Forelimb muscle (tissue), 1 donor: ENCODE results near the gene MREG. TPM values are rescaled to one million over a fixed set of nuclear protein-coding genes. Genes with fewer than 3 reads are reported as not detected.
"Not testable (repeated sequence)": the region's sequence is repeated elsewhere in the genome, so short reads cannot be mapped to it uniquely, and the experiment has no call there.

ENCODE experiments used
- DNase-seq: peaks from one replicate; pipeline ENCODE4 v3.0.0-alpha.2; 2013; ENCODE audit warnings: low read depth
- polyA plus RNA-seq: library from polyadenylated mRNA; unstranded; fragments of 120-200 nt; gene quantifications from one replicate; pipeline ENCODE4 v1.2.1, GENCODE V29; 2013; ENCODE audit not compliant: insufficient read length

The MREG gene
- polyA plus RNA-seq, 1 donor = 2.5 TPM

DNA sequence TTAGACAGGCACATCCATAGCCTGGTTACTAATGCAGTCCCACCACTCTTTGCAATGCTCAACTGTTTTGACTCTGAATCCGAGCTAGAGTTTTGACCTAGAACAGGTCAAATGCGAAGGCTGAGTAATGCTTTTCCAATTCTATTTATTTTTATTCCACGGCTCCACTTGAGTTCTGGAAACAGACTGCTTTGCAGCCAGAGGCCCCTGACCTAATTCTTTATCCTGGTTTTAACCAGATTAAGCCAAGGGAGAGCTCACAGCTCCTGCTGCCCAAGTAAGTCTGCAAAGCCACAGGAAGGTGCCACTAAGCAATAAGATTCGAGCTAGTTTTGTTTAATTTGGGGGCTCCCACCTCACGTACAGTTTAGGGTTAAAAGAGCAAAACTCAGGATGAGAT is 51.4 kb downstream of the MREG start:
- no peak for DNase-seq

DNA sequence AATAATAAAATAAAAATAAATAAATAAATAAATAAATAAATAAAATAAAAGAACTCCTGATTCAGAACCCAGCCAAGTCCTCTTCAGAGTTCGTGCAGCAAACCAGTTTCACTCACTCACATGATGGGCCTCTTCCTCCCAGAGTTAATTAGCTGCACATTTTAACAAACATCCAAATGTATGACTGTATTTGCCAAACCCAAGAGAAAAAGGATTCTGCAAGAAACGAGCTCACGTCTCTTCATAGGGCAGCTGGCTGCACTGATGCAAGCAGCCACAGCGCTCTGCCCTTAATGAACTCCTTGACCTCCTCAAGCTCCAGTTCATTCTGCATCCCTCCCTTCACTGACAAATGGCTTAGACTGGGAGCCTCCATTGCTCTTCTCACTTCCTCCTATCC is 55.1 kb downstream of the MREG start:
- DNase-seq = no peak

- DNase-seq = not testable (repeated sequence)
These were observed 55.8 kb downstream of the MREG start for GRCh38 chr2:215957354-215958122.

DNA sequence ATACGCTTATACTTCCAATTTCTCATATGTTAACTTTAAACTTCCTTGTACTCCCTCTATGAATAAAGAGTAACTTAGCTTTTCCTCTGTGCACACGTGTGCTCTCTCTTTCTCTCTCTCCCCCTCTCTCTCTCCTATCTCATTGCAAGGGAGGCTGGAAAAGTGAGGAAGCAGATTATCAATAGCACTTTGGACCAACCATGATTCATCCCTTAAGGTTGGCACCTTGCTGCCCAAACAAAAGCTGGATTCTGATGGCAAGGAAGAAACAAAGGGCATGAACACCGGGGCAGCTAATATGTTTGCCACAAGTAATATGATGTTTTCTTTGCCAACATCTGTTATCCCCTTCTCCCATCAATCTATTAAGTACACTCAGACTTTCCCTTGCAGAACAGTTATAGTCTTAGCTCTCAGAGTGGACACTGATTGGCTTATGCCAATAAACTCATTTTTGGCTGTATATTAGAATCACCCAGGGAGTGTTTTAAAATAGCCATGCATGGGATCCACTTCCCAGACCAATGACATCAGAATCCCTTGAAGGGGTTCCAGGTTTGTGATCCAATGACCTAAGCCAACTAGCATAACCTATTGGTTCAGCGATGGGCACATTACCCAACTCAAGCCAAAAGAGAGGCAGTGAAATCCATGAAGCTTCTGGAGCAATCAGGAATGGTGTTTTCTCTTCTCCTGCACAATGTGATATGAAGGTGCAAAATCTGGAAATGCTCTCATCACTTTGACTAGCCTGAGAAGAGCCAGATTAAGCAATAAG is 60.3 kb downstream of the MREG start:
- DNase-seq = no peak

GRCh38 chr2:215951558-215951957 is 61.8 kb downstream of the MREG start:
- DNase-seq = no peak

- no peak for DNase-seq
These were observed 63.4 kb downstream of the MREG start for GRCh38 chr2:215949991-215950404.

- no peak for DNase-seq
These were observed 65.3 kb downstream of the MREG start for GRCh38 chr2:215948051-215948450.

DNA sequence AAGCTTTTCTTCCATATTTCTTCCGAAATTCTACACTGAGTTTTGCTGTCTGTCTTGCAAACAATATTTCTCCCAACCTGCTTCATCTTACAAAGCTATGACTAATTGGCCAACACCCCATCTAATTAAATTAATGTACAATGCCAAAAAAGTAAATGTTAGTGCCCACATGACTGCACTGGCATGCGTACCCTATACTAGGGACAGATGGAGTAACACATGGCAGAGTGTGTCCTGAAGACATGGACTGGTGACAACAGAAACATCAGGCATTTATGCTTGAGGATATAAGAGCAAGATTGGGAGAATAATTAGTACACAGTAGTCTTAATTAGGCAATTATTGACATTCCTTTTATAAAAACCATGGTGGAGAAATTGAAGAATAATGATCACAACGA is 66.8 kb downstream of the MREG start:
- DNase-seq = no peak

DNA sequence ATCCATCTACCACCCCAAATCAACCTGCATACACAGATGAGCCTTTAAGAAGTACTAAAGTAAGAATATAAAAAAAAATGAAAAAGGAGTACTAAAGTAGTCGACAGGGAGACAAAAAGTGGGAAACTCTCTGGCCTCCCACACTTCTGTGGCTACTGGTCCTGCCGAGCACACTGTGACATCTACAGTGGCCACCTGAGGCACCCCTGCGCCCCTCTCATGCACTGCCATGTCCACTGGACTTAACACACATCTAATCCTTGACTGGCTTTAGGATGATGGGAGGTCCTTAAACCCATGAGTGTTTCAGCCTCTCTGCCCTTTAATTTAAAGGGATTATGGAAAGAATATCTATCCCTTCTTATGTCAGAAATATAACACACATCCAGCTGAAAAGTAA is 71.2 kb downstream of the MREG start:
- no peak for DNase-seq

GRCh38 chr2:215941726-215942125 is 71.6 kb downstream of the MREG start:
- no peak for DNase-seq

GRCh38 chr2:215940645-215941184 is 72.6 kb downstream of the MREG start:
- DNase-seq = no peak

DNA sequence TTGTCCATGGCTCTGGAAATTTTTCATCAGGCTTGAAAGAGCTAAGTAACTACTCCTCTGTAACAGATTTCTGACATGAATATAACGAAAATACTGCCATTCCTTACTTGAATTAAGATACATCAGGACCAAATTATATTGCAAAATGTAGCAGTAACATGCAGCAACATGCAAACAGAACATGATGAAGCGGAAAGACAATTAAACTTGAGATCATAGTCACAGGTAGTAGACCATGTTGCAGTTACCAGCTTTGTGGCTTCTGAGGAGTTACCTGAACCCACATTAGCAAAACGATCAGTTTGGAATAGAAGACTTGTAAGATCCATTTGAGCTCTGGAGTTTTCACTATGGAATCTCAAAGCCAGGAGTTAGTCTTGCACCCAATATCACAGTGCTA is 76.2 kb downstream of the MREG start:
- DNase-seq = no peak

GRCh38 chr2:215933151-215933550 is 80.2 kb downstream of the MREG start:
- no peak for DNase-seq

GRCh38 chr2:215931256-215931903 is 82.0 kb downstream of the MREG start:
- DNase-seq = peak; percentile 63

DNA sequence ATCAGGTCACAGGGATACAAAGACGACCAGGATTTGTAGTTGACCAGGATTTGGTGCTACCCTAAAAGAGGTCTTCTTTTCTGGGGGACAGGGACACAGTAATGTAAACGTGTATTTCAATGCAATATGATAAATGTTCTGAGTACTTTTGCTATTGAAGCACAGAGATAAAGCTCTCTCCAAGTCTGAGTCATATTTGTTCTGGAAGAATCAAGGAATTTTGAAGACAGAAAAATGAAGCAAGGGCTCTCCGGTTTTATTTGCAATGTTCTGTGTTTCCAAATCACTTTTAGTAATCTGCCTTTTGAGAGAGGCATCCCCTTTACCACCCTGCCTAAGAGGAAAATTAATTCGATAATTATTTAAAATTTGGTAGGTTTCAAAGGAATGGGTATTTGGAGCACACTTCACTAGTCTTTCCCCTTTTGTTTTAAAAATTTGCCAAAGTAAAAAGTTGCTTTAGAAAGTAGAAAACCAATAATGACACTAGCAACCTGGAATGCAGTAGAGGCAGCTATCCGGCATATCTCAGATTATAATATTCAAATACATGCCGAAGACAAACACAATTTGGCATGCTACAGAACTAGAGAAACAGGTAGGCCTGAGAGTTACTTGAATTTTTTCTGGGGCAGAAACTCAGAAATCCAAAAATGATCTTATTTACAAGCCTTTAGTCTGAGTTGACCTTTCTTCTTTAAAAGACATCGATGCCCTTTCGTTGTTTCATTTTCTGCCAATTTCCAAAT is 82.7 kb downstream of the MREG start:
- DNase-seq = no peak

DNA sequence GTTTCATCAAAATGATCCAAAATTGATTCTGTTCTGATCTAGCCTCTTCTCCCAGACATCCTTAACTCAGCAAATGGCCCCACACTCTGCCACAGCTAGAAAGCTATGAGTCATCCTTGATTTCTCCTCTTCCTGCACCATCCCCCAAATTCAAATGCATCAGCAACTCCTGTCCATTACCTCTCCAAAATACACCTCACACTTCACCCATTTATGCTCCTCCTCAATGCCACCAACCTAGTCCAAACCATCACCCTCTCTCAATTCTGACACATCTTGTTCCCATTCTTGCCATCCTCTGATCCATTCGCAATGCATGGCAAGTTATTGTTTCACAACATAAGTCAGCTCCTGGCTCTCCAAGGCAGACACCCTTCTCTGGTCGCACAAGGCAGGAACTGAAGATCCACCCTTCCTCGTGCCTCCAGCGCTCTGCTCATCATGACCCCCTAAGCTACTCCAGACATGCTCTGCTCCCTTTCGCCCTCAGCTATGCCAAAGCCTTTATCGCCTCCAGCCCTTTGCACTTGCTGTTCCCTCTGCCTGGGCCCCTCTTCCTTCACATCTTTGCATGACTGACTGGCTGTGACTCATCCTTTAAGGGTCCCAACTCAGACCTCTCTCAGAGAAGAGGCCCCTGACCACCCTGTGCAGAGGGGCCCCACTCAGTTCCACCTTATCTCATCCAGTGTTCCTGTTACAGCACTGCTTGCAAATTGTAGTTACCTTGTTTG is 83.6 kb downstream of the MREG start:
- no peak for DNase-seq

GRCh38 chr2:215928086-215928485 is 85.3 kb downstream of the MREG start:
- no peak for DNase-seq

- not testable (repeated sequence) for DNase-seq
These were observed 86.4 kb downstream of the MREG start for GRCh38 chr2:215926992-215927391.

- no peak for DNase-seq
These were observed 91.5 kb downstream of the MREG start for GRCh38 chr2:215921895-215922294.

- peak; percentile 76 for DNase-seq
These were observed 92.9 kb downstream of the MREG start for GRCh38 chr2:215920244-215921100.
